Cardiac fibroblast (primary cell): ENCODE data around the gene CHPF2.

Source experiments
- DNase-seq, 2 donors: peaks; one replicate each; pipeline versions ENCODE4 v3.0.0 to v3.0.0-alpha.2; 2010; ENCODE audit warnings: low read depth in 2 of 2
- H3K4me3 ChIP-seq, 2 donors: replicated peaks in 1 of 2; 1 replicate in 1 of 2; 2 replicates in 1 of 2; pipeline ENCODE4 v1.5.1; 2011; ENCODE audit warnings: low read depth in 2 of 2, low read length in 2 of 2, mild to moderate bottlenecking in 2 of 2, moderate library complexity in 1 of 2
- CTCF ChIP-seq: IDR thresholded peaks from one replicate; pipeline ENCODE4 v1.5.1; 2011; ENCODE audit warnings: low read depth, mild to moderate bottlenecking, low read length, inconsistent platforms

Gene CHPF2

GRCh38 chr7:151276666-151277590 lies 44.6 kb downstream of the CHPF2 start:
- H3K4me3 ChIP-seq: peak overlapping the region; percentile 41 to 46

DNA sequence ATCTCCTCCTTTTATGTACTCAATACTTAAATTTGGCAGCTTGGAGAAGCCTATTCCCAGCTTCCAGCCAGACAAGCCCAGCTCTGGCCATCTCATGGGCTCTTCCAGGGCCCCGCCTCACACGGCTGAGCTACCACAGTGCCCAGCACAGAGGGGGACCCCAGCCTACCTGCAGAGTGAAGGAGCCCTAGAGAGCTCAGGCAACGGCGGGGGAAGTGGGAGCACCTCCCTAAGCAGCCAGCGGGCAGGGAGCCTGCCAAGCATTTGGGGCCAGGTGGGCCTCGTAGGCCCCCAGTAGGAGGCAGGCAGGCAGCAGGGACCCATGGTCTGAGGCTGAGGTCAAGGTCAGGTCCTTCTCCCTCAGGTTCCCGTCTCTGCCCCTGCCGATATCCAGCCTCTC lies 45.3 kb downstream of the CHPF2 start:
- no peak for DNase-seq
- no peak for TF ChIP-seq CTCF
- H3K4me3 ChIP-seq: no peak overlapping the region

More at GRCh38 chr7:151276666-151277590, 44.6 kb downstream of the CHPF2 start:
- no peak for TF ChIP-seq CTCF
- DNase-seq: peak; percentile 57 to 78

DNA sequence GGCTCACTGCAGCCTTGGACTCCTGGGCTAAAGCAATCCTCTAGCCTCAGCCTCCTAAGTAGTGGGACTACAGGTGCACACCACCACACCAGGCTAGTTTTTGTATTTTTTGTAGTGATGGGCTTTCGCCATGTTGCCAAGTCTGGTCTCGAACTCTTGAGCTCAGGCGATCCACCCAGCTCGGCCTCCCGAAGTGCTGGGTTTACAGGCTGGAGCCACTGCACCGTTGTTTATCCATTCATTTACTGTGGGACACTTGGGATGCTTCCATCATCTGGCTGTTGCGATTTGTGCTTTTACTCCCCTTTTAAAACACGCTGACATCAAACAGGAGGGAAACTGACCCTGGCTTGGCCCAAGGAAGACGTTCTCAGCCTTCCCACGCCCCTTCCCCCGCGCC lies 46.7 kb downstream of the CHPF2 start:
- H3K4me3 ChIP-seq: no peak overlapping the region
- no peak for TF ChIP-seq CTCF
- no peak for DNase-seq

GRCh38 chr7:151279868-151280267 lies 47.6 kb downstream of the CHPF2 start:
- H3K4me3 ChIP-seq: no peak overlapping the region
- no peak for TF ChIP-seq CTCF
- no peak for DNase-seq

DNA sequence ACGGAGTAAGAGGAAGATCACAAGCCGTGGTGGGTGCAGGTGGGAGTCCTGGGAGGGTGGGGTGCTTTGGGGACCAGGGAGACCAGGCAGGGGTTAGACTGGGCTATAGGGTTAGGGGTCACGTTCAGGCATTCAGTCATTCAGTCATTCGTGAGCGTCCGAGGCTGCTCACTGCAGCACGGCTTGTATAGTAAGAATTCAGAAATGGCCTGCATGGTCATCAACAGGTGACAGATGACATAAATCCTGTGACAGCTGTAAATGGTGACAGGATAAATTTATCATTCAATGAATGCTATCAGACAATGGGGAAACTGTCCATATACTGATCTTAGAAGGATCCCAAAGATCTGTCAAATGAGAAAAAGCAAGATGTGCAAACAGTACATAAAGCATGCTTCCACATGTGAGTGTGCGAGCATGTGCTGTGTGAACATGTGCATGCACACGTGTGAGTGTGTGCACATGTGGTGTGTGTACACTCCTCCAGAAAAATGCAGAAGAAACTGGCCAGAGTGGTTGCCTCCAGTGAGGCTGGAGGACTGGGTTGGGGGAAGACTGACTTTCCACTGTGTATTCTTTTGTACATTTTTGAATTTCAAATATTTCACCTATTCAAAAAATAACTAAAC lies 48.2 kb downstream of the CHPF2 start:
- no peak overlapping the region for H3K4me3 ChIP-seq
- DNase-seq: no peak
- no peak for TF ChIP-seq CTCF

DNA sequence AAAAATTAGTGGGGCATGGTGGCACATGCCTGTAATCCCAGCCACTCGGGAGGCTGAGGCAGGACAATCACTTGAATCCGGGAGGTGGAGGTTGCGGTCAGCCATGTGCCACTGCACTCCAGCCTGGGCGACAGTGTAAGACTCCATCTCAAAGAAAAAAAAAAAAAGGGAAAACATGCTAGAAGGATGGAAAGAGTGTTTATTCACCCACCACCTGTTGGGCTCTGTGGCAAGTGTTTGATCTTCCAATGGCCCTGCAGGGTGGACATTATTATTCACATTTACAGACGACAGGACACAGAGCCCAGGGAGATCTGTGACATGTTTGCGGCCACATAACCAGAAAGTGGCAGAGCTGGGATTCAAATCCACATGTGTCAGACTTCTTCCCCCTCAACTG lies 49.4 kb downstream of the CHPF2 start:
- no peak for DNase-seq
- H3K4me3 ChIP-seq: no peak overlapping the region
- no peak for TF ChIP-seq CTCF
